HEK293 (cell line): Measurements from ENCODE around the gene NOM1.

Experiments
- HOXA7 ChIP-seq: sonication (generic); formaldehyde crosslinking; IDR thresholded peaks from 2 replicates; pipeline ENCODE4 v1.8.1; 2022; ENCODE audit warnings: missing genetic modification reagents, borderline replicate concordance
- KLF1 ChIP-seq: fragments of 450-650 bp; formaldehyde crosslinking; IDR thresholded peaks from 2 replicates; pipeline ENCODE4 v1.5.1; 2016; ENCODE audit warnings: missing biosample characterization, missing genetic modification characterization
- OVOL3 ChIP-seq: fragments of 450-650 bp; formaldehyde crosslinking; IDR thresholded peaks from 2 replicates; pipeline ENCODE4 v1.5.1; 2016; ENCODE audit warnings: missing biosample characterization, missing genetic modification characterization
- PRDM10 ChIP-seq: fragments of 450-650 bp; formaldehyde crosslinking; IDR thresholded peaks from 2 replicates; pipeline ENCODE4 v1.5.1; 2016; ENCODE audit warnings: missing biosample characterization, missing genetic modification characterization
- SCRT2 ChIP-seq: fragments of 450-650 bp; formaldehyde crosslinking; IDR thresholded peaks from 2 replicates; pipeline ENCODE4 v1.5.1; 2016; ENCODE audit warnings: missing biosample characterization, missing genetic modification characterization
- ZBTB11 ChIP-seq: fragments of 450-650 bp; formaldehyde crosslinking; conservative IDR thresholded peaks from 2 replicates; pipeline ENCODE4 v1.5.1; 2016; ENCODE audit warnings: low read depth, missing biosample characterization, missing genetic modification characterization
- ZBTB44 ChIP-seq: fragments of 450-650 bp; IDR thresholded peaks from 2 replicates; pipeline ENCODE4 v1.5.1; 2018; ENCODE audit warnings: missing biosample characterization, mild to moderate bottlenecking, missing genetic modification characterization
- ZFP37 ChIP-seq: fragments of 450-650 bp; formaldehyde crosslinking; IDR thresholded peaks from 2 replicates; pipeline ENCODE4 v1.5.1; 2016; ENCODE audit warnings: missing biosample characterization, missing genetic modification characterization
- ZNF112 ChIP-seq: fragments of 450-650 bp; formaldehyde crosslinking; IDR thresholded peaks from 2 replicates; pipeline ENCODE4 v1.5.0; 2017; ENCODE audit warnings: missing biosample characterization, missing genetic modification characterization
- ZNF148 ChIP-seq: fragments of 450-650 bp; formaldehyde crosslinking; IDR thresholded peaks from 2 replicates; pipeline ENCODE4 v1.5.0; 2017; ENCODE audit warnings: missing biosample characterization, missing genetic modification characterization, borderline replicate concordance
- ZNF404 ChIP-seq: fragments of 450-650 bp; formaldehyde crosslinking; IDR thresholded peaks from 2 replicates; pipeline ENCODE4 v1.5.1; 2017; ENCODE audit warnings: missing biosample characterization, missing genetic modification characterization
- ZNF449 ChIP-seq: fragments of 450-650 bp; formaldehyde crosslinking; IDR thresholded peaks from 2 replicates; pipeline ENCODE4 v1.5.1; 2017; ENCODE audit warnings: missing biosample characterization, mild to moderate bottlenecking, missing genetic modification characterization, moderate library complexity
- ZNF473 ChIP-seq: fragments of 450-650 bp; formaldehyde crosslinking; IDR thresholded peaks from 2 replicates; pipeline ENCODE4 v1.5.1; 2017; ENCODE audit warnings: missing biosample characterization, missing genetic modification characterization
- ZNF48 ChIP-seq: fragments of 450-650 bp; formaldehyde crosslinking; IDR thresholded peaks from 2 replicates; pipeline ENCODE4 v1.5.1; 2016; ENCODE audit warnings: missing biosample characterization, missing genetic modification characterization
- ZNF510 ChIP-seq: fragments of 450-650 bp; formaldehyde crosslinking; IDR thresholded peaks from 2 replicates; pipeline ENCODE4 v1.5.1; 2018; ENCODE audit warnings: mild to moderate bottlenecking, missing genetic modification characterization, missing biosample characterization; ENCODE audit not compliant: insufficient replicate concordance
- ZNF561 ChIP-seq: fragments of 450-650 bp; IDR thresholded peaks from 2 replicates; pipeline ENCODE4 v1.5.1; 2018; ENCODE audit warnings: missing biosample characterization, missing genetic modification characterization, borderline replicate concordance
- ZNF600 ChIP-seq: fragments of 450-650 bp; formaldehyde crosslinking; IDR thresholded peaks from 2 replicates; pipeline ENCODE4 v1.5.1; 2016; ENCODE audit warnings: missing biosample characterization, missing genetic modification characterization
- ZNF626 ChIP-seq: fragments of 450-650 bp; sonication (Bioruptor Pico); formaldehyde crosslinking; IDR thresholded peaks from 2 replicates; pipeline ENCODE4 v1.5.1; 2018; ENCODE audit warnings: missing biosample characterization, missing genetic modification characterization, inconsistent platforms
- ZNF747 ChIP-seq: fragments of 450-650 bp; formaldehyde crosslinking; IDR thresholded peaks from 2 replicates; pipeline ENCODE4 v1.5.1; 2016; ENCODE audit warnings: missing biosample characterization, missing genetic modification characterization
- ZNF830 ChIP-seq: fragments of 450-650 bp; IDR thresholded peaks from 2 replicates; pipeline ENCODE4 v1.5.0; 2018; ENCODE audit warnings: missing biosample characterization, missing genetic modification characterization, low read depth, mild to moderate bottlenecking, moderate library complexity
- ZSCAN30 ChIP-seq: fragments of 450-650 bp; IDR thresholded peaks from 2 replicates; pipeline ENCODE4 v1.5.1; 2018; ENCODE audit warnings: missing biosample characterization, mild to moderate bottlenecking, missing genetic modification characterization, moderate library complexity
- TF ChIP-seq, protein P1 (sequence below): fragments of 450-650 bp; formaldehyde crosslinking; IDR thresholded peaks from 2 replicates; pipeline ENCODE4 v1.5.1; 2016; ENCODE audit warnings: missing biosample characterization, missing genetic modification characterization

The NOM1 gene

DNA sequence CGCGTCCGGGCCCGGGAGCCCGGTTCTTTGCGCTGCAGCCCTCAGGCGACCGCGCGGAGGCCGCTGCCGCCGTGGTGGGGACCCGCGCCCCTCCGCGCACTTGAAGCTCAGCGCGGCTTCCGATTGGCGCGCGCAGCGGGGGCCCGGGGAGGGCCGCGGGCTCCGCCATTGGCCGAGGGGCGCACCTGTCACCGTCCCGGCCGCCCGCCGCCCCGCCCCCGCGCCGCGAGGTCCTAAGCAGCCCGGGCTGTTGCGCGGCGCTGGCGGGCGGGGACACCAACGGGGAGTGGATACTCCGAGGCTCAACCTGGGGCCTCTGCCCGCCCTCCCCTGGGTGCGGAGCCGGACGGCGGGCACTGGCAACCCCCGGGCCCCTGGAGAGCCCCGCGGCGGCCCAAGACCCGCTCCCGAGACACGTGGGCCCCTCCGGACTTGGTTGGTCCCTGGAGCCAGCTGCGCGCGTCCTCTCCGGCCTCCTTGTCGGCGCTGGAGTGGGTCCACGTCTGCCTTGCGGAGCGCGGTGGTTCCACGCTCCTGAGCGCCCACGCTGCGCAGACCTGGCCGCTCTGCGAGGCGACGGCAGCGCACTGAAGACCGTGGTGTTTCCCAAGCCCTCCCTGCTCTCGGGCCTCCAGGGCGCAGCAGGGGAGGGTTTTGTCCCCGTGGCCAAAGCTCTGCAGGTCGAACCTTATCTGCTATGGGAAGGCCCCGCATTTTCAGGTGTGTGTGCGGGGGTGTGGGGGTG lies 61.2 kb downstream of the NOM1 start, which contains the start of gene MNX1 (continued):
- TF ChIP-seq, protein P1, sequence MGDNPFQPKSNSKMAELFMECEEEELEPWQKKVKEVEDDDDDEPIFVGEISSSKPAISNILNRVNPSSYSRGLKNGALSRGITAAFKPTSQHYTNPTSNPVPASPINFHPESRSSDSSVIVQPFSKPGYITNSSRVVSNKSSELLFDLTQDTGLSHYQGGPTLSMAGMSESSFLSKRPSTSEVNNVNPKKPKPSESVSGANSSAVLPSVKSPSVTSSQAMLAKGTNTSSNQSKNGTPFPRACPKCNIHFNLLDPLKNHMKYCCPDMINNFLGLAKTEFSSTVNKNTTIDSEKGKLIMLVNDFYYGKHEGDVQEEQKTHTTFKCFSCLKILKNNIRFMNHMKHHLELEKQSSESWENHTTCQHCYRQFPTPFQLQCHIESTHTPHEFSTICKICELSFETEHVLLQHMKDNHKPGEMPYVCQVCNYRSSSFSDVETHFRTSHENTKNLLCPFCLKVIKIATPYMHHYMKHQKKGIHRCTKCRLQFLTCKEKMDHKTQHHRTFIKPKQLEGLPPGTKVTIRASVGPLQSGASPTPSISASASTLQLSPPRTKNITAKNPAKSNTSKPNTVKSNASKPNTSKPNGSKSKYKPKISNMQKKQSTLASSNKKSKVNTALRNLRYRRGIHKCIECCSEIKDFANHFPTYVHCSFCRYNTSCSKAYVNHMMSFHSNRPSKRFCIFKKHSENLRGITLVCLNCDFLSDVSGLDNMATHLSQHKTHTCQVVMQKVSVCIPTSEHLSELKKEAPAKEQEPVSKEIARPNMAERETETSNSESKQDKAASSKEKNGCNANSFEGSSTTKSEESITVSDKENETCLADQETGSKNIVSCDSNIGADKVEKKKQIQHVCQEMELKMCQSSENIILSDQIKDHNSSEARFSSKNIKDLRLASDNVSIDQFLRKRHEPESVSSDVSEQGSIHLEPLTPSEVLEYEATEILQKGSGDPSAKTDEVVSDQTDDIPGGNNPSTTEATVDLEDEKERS (tag by site-specific recombination): no peak
- TF ChIP-seq ZNF747 (tag by site-specific recombination) (no peak), ZNF626 (0 out of 2 replicates have a peak, but pooled peaks have one; percentile 4), ZBTB11 (tag by site-specific recombination) (0 out of 2 replicates have a peak, but pooled peaks have one; percentile 34), ZNF830 (tag by site-specific recombination) (no peak), ZBTB44 (tag by site-specific recombination) (0 out of 2 replicates have a peak, but pooled peaks have one; percentile 60), ZNF404 (no peak), HOXA7 (no peak), ZNF112 (tag by site-specific recombination) (no peak), ZNF561 (tag by site-specific recombination) (peak; percentile 90; the same call in 1 of the 2 replicates), PRDM10 (tag by site-specific recombination) (peak; percentile 89), ZFP37 (tag by site-specific recombination) (0 out of 2 replicates have a peak, but pooled peaks have one; percentile 53), ZNF148 (tag by site-specific recombination) (no peak), ZNF48 (tag by site-specific recombination) (no peak), ZNF449 (0 out of 2 replicates have a peak, but pooled peaks have one; percentile 15), ZSCAN30 (peak; percentile 87), ZNF600 (tag by site-specific recombination) (peak; percentile 57; the same call in 1 of the 2 replicates), KLF1 (tag by site-specific recombination) (0 out of 2 replicates have a peak, but pooled peaks have one; percentile 16), ZNF510 (tag by site-specific recombination) (no peak), OVOL3 (tag by site-specific recombination) (0 out of 2 replicates have a peak, but pooled peaks have one; percentile 25), SCRT2 (tag by site-specific recombination) (peak; percentile 86), ZNF473 (no peak)
